Measurements from ENCODE around the gene PROC. TPM values are rescaled to one million over a fixed set of nuclear protein-coding genes. Genes with fewer than 3 reads are reported as not detected.

PROC gene
- total and polyA plus RNA-seq, 9 of the 15 experiments (the other 6 are each of a cell fraction or from before 2014, with no cell fraction given), result not detected

DNA sequence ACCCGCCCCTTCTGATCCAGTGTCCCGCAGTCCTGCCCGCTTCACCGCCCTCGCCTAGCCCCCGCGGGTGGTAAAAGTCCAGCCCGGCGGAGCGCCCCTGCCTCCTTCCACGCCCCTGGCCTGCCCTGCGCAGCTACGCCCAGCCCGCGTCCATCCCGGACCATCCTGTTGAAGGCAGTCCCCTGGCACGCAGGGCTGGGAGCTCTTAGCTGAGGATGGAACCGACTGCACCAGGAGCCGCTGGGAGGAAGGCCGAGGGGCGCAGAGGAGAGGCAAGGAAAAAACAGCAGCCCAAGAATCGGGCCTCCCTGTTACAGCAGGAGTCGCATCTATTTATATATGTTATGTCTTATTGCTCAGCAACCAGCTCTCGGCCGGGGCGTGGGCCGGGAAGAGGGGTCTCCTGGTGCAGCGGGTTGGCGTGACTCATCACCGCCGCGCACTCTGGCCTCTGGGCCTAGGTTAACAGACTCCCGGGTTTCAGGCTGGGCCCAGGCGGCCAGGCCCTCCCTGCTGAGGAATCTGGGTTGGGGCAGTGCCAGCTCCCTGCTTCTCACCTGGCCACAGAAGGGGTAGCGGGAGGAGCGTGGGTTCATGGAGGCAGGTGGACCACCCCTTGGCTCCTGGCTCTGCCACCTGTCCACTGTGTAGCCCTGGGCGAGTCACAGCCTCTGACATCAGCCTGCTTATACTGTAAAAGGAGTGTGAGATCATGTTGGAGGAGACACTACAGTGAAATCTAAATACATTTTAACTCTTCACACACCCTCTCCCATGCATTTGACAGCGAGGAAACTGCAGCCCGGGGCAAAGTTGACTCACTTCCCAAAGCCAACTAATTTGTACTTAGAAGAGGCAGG lies 17.1 kb upstream of the PROC start:
- H3K36me3 ChIP-seq (ENCODE audit: control insufficient read depth, insufficient read depth, low read length), result no peaks in the 10 kb centered on the region
- H3K79me2 ChIP-seq (ENCODE audit: control insufficient read depth, insufficient read depth, low read length), result no peaks in the 10 kb centered on the region
- H3K9ac ChIP-seq (ENCODE audit: insufficient read depth in 1 of 2, low read depth in 2 of 2, low read length in 2 of 2), result no peak overlapping the region
- H3K9me1 ChIP-seq (ENCODE audit: control insufficient read depth, insufficient read depth, low read length), result no peaks in the 10 kb centered on the region
- H3K9me3 ChIP-seq (replicated peaks; ENCODE audit: control insufficient read depth, insufficient read depth, low read depth, low read length), result no peaks in the 10 kb centered on the region
- H2AFZ ChIP-seq (ENCODE audit: low read depth, low read length), result no peak overlapping the region
- BruUV-seq (replicated peaks), result no TSS peak
- FAIRE-seq (no peak), DNase-seq (ENCODE audit: extremely low read depth in 1 of 4, low spot score in 3 of 4) (peak in 2 of 4 experiments; percentile 36 to 47), ATAC-seq (no peak)
- H3K27me3 ChIP-seq (ENCODE audit: control insufficient read depth in 2 of 2, insufficient read depth in 2 of 2, low read length in 2 of 2), result no peaks in the 10 kb centered on the region
- no peaks in the 10 kb centered on the region for H4K20me1 ChIP-seq (replicated peaks; ENCODE audit: control insufficient read depth, insufficient read depth, low read length)
- POLR2A ChIA-PET, result interaction anchor here (0.6 to 1.5 kb wide), 2 partner anchors 8 to 14 kb away, joined by 3 read pairs; no protein-coding TSS in a partner anchor
- in situ Hi-C loops (cut with MboI), result no loop called here
- WGBS (ENCODE audit: insufficient coverage, low coverage, missing lambda C conversion rate), result 67% methylated on average over 20 of the region's 39 CpGs
- H3K4me2 ChIP-seq (ENCODE audit: insufficient read depth, low read length), result no peak overlapping the region
- intact Hi-C loops (cut with micrococcal nuclease), result no loop called here
- no peak overlapping the region for H3K4me3 ChIP-seq
- peaks cover 15 to 16% of the 10 kb centered on the region in 2 experiments for H3K4me1 ChIP-seq (replicated peaks in 1 of 2; ENCODE audit: control insufficient read depth in 2 of 2, insufficient read depth in 2 of 2, low read length in 2 of 2)
- no peak overlapping the region for H3K27ac ChIP-seq (ENCODE audit: extremely low read depth, low read depth, low read length)
- CTCF ChIA-PET (ENCODE audit: low intra/inter-chr PET ratio), result no interaction called here
- TF ChIP-seq ZNF197 (CRISPR knock-in tag; IDR thresholded peaks at IDR 0.05; ENCODE audit: low read depth), result no peak
- TF ChIP-seq, protein P1, sequence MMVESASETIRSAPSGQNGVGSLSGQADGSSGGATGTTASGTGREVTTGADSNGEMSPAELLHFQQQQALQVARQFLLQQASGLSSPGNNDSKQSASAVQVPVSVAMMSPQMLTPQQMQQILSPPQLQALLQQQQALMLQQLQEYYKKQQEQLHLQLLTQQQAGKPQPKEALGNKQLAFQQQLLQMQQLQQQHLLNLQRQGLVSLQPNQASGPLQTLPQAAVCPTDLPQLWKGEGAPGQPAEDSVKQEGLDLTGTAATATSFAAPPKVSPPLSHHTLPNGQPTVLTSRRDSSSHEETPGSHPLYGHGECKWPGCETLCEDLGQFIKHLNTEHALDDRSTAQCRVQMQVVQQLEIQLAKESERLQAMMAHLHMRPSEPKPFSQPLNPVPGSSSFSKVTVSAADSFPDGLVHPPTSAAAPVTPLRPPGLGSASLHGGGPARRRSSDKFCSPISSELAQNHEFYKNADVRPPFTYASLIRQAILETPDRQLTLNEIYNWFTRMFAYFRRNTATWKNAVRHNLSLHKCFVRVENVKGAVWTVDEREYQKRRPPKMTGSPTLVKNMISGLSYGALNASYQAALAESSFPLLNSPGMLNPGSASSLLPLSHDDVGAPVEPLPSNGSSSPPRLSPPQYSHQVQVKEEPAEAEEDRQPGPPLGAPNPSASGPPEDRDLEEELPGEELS (CRISPR knock-in tag; IDR thresholded peaks at IDR 0.05; ENCODE audit: borderline replicate concordance), result no peak
- peak; percentile 38; the same call in 1 of the 2 replicates for TF ChIP-seq ZFX (CRISPR knock-in tag; IDR thresholded peaks at IDR 0.05)
- peak; percentile 40; the same call in 1 of the 2 replicates for TF ChIP-seq ARID1B (IDR thresholded peaks at IDR 0.05)
- TF ChIP-seq SIRT6 (IDR thresholded peaks at IDR 0.05; ENCODE audit: low read depth, low read length), result no peak
- peak; percentile 17; the same call in 1 of the 2 replicates for TF ChIP-seq NFIC (IDR thresholded peaks at IDR 0.05)
- TF ChIP-seq DPF2 (IDR thresholded peaks at IDR 0.05), result 0 out of 2 replicates have a peak, but pooled peaks have one; percentile 28
- TF ChIP-seq ZBTB7A (IDR thresholded peaks at IDR 0.05; ENCODE audit: borderline replicate concordance, control insufficient read depth, low read depth, low read length), result peak; percentile 76
- TF ChIP-seq ZBTB33 (CRISPR knock-in tag; IDR thresholded peaks at IDR 0.05), result peak; percentile 86
- TF ChIP-seq ZNF324 (CRISPR knock-in tag; IDR thresholded peaks at IDR 0.05), result no peak
- TF ChIP-seq ARNT (IDR thresholded peaks at IDR 0.05), result no peak
- TF ChIP-seq CREM (IDR thresholded peaks at IDR 0.05; ENCODE audit: low read depth), result 0 out of 2 replicates have a peak, but pooled peaks have one; percentile 7
- TF ChIP-seq, protein P2, sequence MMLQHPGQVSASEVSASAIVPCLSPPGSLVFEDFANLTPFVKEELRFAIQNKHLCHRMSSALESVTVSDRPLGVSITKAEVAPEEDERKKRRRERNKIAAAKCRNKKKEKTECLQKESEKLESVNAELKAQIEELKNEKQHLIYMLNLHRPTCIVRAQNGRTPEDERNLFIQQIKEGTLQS (IDR thresholded peaks at IDR 0.05), result peak; percentile 89
- TF ChIP-seq, protein P2 (CRISPR knock-in tag; conservative IDR thresholded peaks at IDR 0.05), result no peak
- TF ChIP-seq ZSCAN29 (IDR thresholded peaks at IDR 0.05), result no peak
- TF ChIP-seq SMARCA4 (IDR thresholded peaks at IDR 0.05), result peak; percentile 40; the same call in 1 of the 2 replicates
- peak; percentile 12; the same call in 1 of the 2 replicates for TF ChIP-seq JUND (IDR thresholded peaks at IDR 0.05; ENCODE audit: borderline replicate concordance, low read depth, low read length)
- TF ChIP-seq JUND (tag; IDR thresholded peaks at IDR 0.05; ENCODE audit: borderline replicate concordance, low read depth, low read length), result no peak
- TF ChIP-seq EGR1 (conservative IDR thresholded peaks at IDR 0.05), result peak; percentile 55
